Vagina (tissue), 2 donors: ENCODE results near the gene CALCOCO2.

ENCODE experiments used
- CTCF ChIP-seq, 3 experiments: fragments of 450-650 bp in 2 of 3; fragments of 200-600 bp in 1 of 3; sonication (generic) in 1 of 3; IDR thresholded peaks; one replicate each; pipeline ENCODE4 v1.5.1; 2017 to 2019; ENCODE audit warnings: antibody characterized with exemption in 3 of 3, mild to moderate bottlenecking in 2 of 3, moderate library complexity in 2 of 3
- POLR2A ChIP-seq, 2 donors: fragments of 450-650 bp; IDR thresholded peaks; one replicate each; pipeline ENCODE4 v1.6.1; 2017; ENCODE audit warnings: antibody characterized with exemption in 2 of 2, mild to moderate bottlenecking in 2 of 2, moderate library complexity in 2 of 2

DNA sequence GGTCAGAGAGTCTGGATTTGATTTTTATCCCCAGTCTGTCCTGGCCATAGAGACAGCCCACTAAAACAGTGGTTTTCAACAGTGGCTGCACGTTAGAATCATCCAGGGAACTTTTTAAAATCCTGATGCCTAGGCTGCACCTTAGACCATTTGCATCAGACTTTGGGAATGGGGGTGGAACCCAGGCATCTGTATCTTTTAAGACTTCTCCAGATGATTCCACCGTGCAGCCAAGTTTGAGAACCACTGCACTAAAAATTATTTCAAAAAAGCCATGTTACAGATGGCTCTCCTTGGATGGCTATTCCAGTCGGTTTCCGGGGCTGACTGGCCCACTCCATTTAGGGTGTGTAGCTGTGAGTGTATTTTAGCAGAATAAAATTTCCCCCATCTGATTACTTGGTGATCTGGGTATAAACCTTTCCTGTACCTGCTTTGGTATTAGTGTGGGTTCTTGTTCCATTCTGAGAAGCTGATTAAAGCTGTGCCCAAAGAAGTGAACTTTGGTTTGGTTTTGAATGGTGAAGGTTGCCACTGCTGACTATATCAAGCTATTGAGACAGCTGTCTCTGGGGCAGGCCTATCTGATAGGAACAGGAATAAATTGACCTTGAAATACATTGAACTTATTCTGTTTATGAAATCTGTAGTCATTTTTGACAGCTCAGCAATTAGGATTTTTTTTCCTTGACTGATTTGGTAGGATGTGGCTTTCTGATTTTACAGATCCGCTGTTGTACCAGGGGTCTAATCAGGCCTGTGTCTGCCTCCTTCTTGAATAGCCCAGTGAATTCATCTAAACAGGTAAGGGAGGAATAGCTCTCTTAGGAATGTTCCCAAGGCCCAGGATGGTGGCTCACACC, 63.0 kb downstream of the CALCOCO2 start:
- TF ChIP-seq CTCF (IDR thresholded peaks at IDR 0.05) (no peak), POLR2A (IDR thresholded peaks at IDR 0.05) (no peak)
